HPDE6-E6E7 (cell line): ENCODE measurements around the gene ATP5F1B.
A peak's percentile ranks its signal among the peaks of the same experiment; 100 is the strongest.
"Not testable (repeated sequence)": the region's sequence is repeated elsewhere in the genome, so short reads cannot be mapped to it uniquely, and the experiment has no call there.

Source experiments
- DNase-seq: peaks from one replicate; pipeline ENCODE4 v3.0.0; 2011; ENCODE audit warnings: missing footprints; ENCODE audit errors: extremely low spot score

Gene ATP5F1B

GRCh38 chr12:56645717-56646446, at the start of gene ATP5F1B:
Gene ATP5F1B (minus strand): TSS chr12:56645984. CDS start chr12:56645963, 21 bp downstream.
- peak; percentile 99 for DNase-seq

GRCh38 chr12:56694161-56694560, 48.4 kb upstream of the ATP5F1B start:
- no peak for DNase-seq

- peak; percentile 70 for DNase-seq
Observed at GRCh38 chr12:56688846-56689109, 43.0 kb upstream of the ATP5F1B start.

- peak; percentile 93 for DNase-seq
Observed at GRCh38 chr12:56688129-56688845, 42.5 kb upstream of the ATP5F1B start, which contains the start of gene PTGES3. Gene PTGES3 (minus strand): TSS chr12:56688284. CDS start chr12:56687999, 285 bp downstream.

GRCh38 chr12:56687223-56688128, 41.7 kb upstream of the ATP5F1B start:
- peak; percentile 17 for DNase-seq

- no peak for DNase-seq
Observed at GRCh38 chr12:56684745-56685359, 39.1 kb upstream of the ATP5F1B start.

GRCh38 chr12:56682323-56682722, 36.5 kb upstream of the ATP5F1B start:
- DNase-seq: no peak

GRCh38 chr12:56679883-56680575, 34.2 kb upstream of the ATP5F1B start:
- DNase-seq: no peak

GRCh38 chr12:56678852-56679251, 33.1 kb upstream of the ATP5F1B start:
- DNase-seq: no peak

GRCh38 chr12:56677680-56678079, 31.9 kb upstream of the ATP5F1B start:
- DNase-seq: no peak

- DNase-seq: no peak
Observed at GRCh38 chr12:56676851-56677580, 31.2 kb upstream of the ATP5F1B start.

- DNase-seq: no peak
Observed at GRCh38 chr12:56671608-56672007, 25.8 kb upstream of the ATP5F1B start.

GRCh38 chr12:56670836-56671235, 25.1 kb upstream of the ATP5F1B start:
- no peak for DNase-seq

- DNase-seq: no peak
Observed at GRCh38 chr12:56668197-56668457, 22.3 kb upstream of the ATP5F1B start.

GRCh38 chr12:56661979-56662638, 16.3 kb upstream of the ATP5F1B start:
- no peak for DNase-seq

- DNase-seq: no peak
Observed at GRCh38 chr12:56661560-56661959, 15.8 kb upstream of the ATP5F1B start.

GRCh38 chr12:56658921-56659320, 13.1 kb upstream of the ATP5F1B start:
- DNase-seq: no peak

- no peak for DNase-seq
Observed at GRCh38 chr12:56657416-56658379, 11.9 kb upstream of the ATP5F1B start.

- DNase-seq: not testable (repeated sequence)
Observed at GRCh38 chr12:56653781-56654180, 8.0 kb upstream of the ATP5F1B start.
